Stimulated activated CD8-positive, alpha-beta memory T cell treated with anti-CD3 and anti-CD28 coated beads, Interleukin-15, amount 100 ng/mL, for 48 hours (primary cell): Measurements from ENCODE around the gene ADAM21.
"Not testable (repeated sequence)": the region's sequence is repeated elsewhere in the genome, so short reads cannot be mapped to it uniquely, and the experiment has no call there.

ENCODE experiments used
- DNase-seq, 2 donors: peaks; one replicate each; pipeline ENCODE4 v3.0.0-alpha.2; 2020; ENCODE audit warnings: low read depth in 2 of 2

Gene ADAM21

GRCh38 chr14:70451874-70452273 is at the start of gene ADAM21:
Gene ADAM21 (plus strand): TSS chr14:70452174. CDS start chr14:70457500, 5,326 bp downstream.
- DNase-seq = no peak

GRCh38 chr14:70403335-70403734 is 48.6 kb upstream of the ADAM21 start:
- not testable (repeated sequence) for DNase-seq

GRCh38 chr14:70406216-70406615 is 45.8 kb upstream of the ADAM21 start:
- not testable (repeated sequence) for DNase-seq

DNA sequence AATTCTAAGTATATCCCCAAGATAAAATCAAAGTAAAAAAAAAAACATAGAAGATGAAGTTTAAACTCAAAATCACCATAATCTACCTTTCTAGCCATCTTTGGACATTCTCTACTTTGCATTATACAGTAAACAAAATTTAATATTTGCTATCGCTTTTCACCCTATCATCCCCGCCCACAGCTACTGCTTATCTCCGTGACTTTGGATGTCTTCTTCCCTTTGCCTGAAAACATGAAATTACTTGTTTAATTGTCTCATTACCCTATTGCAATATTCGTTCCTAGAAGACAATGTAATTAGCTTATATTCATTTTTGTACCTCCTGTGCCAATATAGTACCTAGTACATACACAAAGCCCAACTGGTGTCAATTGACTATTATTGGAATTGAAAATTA is 44.4 kb upstream of the ADAM21 start:
- DNase-seq = no peak

DNA sequence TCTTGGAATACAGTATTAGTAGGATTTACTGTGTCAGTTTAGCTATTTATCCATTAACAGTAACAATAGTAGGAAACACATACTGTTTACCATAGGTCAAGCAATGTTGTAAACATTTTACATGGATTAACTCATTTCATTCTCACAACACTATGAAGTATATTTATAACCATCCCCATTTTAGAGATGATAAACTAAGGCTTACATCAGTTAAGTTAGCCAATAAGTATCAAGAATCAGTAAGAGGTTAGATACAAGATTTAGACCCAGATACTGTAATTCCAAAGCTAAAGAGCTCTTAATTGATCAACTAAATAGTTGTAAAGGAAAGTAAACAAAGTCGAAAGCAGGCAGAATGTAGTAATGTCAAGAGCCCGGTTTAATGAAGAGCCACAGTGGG is 36.2 kb upstream of the ADAM21 start:
- no peak for DNase-seq

DNA sequence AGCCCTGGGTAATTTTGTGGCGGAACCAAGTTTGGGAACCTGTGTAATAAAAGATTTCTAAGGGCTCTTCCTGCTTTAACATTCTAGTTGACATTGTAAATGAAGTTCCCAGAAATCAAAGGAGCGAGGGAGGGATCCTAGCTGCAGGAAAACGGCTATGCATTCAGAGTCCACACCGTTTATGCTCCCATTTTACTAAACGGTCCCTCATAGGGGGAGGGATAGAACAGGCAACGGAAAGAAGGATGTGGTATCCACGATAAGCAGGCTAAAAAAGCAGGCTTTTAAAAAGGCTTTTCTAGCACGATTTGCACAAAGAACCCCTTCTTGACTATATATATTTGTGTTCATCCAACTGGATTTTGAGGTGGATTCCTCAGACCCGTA is 35.6 kb upstream of the ADAM21 start:
- DNase-seq = no peak

- peak; percentile 4 to 28 for DNase-seq
Measured at GRCh38 chr14:70416725-70417349, 35.1 kb upstream of the ADAM21 start, which contains the start of gene SYNJ2BP. Gene SYNJ2BP (minus strand): TSS chr14:70417090. CDS start chr14:70416963, 127 bp downstream.

DNA sequence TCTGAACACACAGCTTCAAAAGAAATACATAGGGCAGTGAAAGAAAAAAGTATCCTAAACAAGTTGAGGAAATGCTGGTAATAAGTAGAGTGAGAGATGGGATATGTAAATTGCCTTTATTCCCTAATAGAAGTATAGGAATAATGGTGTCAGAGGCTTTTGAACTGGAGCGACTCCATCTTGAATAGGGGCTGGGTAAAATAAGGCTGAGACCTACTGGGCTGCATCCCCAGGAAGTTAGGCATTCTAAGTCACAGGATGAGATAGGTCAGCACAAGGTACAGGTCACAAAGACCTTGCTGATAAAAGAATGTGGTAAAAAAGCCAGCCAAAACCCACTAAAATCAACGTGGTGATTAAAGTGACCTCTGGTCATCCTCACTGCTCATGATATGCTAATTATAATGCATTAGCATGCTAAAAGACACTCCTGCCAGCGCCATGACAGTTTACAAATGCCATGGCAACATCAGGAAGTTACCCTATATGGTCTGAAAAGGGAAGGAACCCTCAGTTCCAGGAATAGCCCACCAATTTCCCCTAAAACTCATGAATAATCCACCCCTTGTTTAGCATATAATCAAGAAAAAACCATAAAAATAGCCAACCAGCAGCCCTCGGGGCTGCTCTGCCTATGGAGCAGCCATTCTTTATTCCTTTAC is 32.6 kb upstream of the ADAM21 start:
- not testable (repeated sequence) for DNase-seq

GRCh38 chr14:70422538-70422937 is 29.4 kb upstream of the ADAM21 start:
- no peak for DNase-seq

DNA sequence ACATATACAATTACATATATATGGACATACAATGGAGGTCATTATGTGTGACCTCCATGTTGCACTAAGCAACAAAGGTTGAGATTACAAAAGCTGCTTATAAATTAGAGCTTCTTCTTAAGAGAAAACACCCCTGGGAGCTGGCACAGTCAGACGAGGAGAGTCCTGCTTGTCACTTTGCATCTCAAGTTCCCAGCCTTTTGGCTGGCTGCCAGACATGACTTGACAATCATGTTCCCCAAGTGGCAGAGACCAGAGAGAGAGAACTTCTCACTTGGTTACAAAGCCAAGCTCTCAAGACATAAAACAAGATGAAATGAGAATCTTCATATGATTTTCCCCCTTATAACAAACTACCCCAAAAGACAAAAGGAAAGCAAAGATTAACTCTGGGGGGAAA is 26.6 kb upstream of the ADAM21 start:
- DNase-seq = no peak

DNA sequence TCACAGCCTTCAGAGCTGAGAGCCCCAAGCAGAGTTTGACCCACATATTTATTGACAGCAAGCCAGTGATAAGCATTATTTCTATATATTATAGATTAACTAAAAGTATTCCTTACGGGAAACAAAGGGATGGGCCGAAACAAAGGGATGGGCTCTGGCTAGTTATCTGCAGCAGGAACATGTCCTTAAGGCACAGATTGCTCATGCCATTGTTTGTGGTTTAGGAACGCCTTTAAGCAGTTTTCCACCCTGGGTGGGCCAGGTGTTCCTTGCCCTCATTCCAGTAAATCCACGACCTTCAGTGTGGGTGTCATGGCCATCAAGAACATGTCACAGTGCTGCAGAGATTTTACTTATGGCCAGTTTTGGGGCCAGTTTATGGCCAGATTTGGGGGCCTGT is 25.4 kb upstream of the ADAM21 start:
- not testable (repeated sequence) for DNase-seq

DNA sequence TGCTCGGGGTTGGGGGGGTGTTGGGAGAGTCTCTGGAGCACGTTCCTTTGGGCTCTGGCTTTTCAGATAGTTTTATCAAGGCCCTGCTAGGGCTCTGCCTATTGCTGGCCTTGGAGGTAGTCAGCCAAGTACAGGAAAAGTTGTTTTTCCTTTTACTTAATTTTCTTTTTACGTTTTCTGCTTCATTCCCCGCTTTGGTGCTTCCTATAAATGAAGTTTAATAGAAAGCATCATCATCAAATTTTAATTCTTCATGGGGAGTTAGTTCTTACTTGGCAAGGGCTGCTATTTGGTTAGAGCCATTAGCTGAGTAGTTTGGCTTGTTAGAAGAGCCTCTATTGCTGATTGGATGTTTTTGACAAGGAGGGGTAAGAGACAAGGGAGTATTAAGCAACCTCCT is 15.1 kb upstream of the ADAM21 start:
- no peak for DNase-seq

GRCh38 chr14:70441641-70442040 is 10.3 kb upstream of the ADAM21 start:
- no peak for DNase-seq

- no peak for DNase-seq
Measured at GRCh38 chr14:70442750-70443149, 9.2 kb upstream of the ADAM21 start.

- no peak for DNase-seq
Measured at GRCh38 chr14:70448633-70449340, 3.2 kb upstream of the ADAM21 start.

DNA sequence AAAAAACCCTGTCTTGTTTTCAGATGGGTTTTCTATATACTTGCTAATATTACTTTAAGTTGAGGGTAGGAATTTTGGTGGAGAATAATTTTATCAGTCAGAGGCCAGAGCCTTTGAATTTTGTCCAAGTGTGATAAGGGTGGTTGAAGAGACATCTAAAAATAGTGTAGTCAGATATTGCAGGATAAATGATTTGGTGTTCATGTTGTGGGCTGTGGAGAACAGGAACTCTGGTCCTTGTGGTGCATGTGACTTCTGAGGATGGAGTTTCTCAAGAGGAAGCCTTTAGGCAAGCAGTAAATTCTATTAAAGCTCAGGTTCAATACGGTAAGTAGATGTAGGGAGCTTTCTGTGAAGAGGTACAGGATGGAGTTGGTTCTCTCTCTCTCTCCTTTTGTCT is 2.8 kb downstream of the ADAM21 start:
- DNase-seq = no peak

- DNase-seq = no peak
Measured at GRCh38 chr14:70468731-70469130, 16.8 kb downstream of the ADAM21 start.

DNA sequence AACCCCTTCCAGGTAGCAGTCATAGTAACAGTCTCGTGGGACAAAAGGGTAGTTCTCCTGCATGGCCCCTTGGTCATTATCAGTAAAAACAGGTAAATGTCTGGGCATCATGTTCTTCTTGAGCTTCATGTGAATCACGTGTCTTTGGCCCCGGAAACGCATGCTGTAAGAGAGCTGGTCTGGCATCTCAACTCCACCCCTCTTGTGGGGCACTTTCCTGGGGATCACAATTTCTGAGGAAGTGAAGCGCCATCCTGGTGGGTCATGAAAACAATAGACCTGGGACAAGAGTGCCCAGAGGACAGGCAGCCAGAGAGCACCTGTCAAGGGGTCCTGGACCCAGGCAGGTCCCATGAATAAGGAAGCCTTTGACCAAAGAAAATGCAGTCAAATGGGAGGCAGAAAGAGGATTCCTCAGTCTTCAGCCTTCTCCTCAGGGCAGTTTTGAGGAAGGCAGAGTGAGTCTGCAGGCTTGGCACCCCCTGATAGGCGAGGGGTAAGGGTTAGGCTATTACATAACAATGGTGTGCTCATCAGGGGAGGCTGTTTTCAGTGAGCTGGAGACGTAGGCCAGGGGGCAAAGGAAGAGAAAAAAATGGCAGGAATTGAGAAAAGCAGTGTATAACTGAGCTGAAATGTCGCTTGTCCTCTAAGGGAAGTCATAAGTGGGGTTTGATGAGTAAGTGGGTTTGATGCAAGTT is 19.0 kb downstream of the ADAM21 start:
- not testable (repeated sequence) for DNase-seq

- DNase-seq = no peak
Measured at GRCh38 chr14:70472253-70473159, 20.5 kb downstream of the ADAM21 start.

GRCh38 chr14:70473825-70474224 is 21.9 kb downstream of the ADAM21 start:
- DNase-seq = no peak

DNA sequence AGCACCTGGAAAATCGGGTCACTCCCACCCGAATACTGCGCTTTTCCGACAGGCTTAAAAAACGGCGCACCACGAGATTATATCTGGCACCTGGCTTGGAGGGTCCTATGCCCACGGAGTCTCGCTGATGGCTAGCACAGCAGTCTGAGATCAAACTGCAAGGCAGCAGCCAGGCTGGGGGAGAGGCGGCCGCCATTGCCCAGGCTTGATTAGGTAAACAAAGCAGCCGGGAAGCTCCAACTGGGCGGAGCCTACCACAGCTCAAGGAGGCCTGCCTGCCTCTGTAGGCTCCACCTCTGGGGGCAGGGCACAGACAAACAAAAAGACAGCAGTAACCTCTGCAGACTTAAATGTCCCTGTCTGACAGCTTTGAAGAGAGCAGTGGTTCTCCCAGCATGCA is 23.5 kb downstream of the ADAM21 start:
- DNase-seq = not testable (repeated sequence)
